ENCODE measurements around the gene CRYGB. TPM values are rescaled to one million over a fixed set of nuclear protein-coding genes. Genes with fewer than 3 reads are reported as not detected.
A peak's percentile ranks its signal among the peaks of the same experiment; 100 is the strongest.

CRYGB gene
- total and polyA plus RNA-seq, 2 of the 13 experiments (the other 11 are each of a cell fraction or from before 2014, with no cell fraction given): not detected

- TF ChIP-seq ZHX2 (IDR thresholded peaks at IDR 0.05; ENCODE audit: low read depth): no peak
- no peak for TF ChIP-seq ZHX2 (CRISPR knock-in tag; IDR thresholded peaks at IDR 0.05; ENCODE audit: borderline replicate concordance)
- peak; percentile 47; the same call in 1 of the 2 replicates for TF ChIP-seq TMF1 (CRISPR knock-in tag; IDR thresholded peaks at IDR 0.05; ENCODE audit: low read depth)
- TF ChIP-seq ZNF747 (CRISPR knock-in tag; IDR thresholded peaks at IDR 0.05; ENCODE audit: borderline replicate concordance): no peak
- TF ChIP-seq PATZ1 (CRISPR knock-in tag; IDR thresholded peaks at IDR 0.05): no peak
- no peak for TF ChIP-seq MATR3 (CRISPR knock-in tag; IDR thresholded peaks at IDR 0.05)
- no peak for TF ChIP-seq EEA1 (CRISPR knock-in tag; IDR thresholded peaks at IDR 0.05; ENCODE audit: borderline replicate concordance)
- TF ChIP-seq ZNF777 (CRISPR knock-in tag; IDR thresholded peaks at IDR 0.05): peak; percentile 43
- no peak for TF ChIP-seq ZNF790 (CRISPR knock-in tag; IDR thresholded peaks at IDR 0.05; ENCODE audit: borderline replicate concordance)
- TF ChIP-seq FOXA3 (CRISPR knock-in tag; IDR thresholded peaks at IDR 0.05): peak; percentile 50; the same call in 1 of the 2 replicates
- TF ChIP-seq ZMYM2 (CRISPR knock-in tag; IDR thresholded peaks at IDR 0.05): 0 out of 2 replicates have a peak, but pooled peaks have one; percentile 7
- TF ChIP-seq ZNF281 (CRISPR knock-in tag; IDR thresholded peaks at IDR 0.05; ENCODE audit: borderline replicate concordance): no peak; the same call in 1 of the 2 replicates
- TF ChIP-seq TCF7L2 (IDR thresholded peaks at IDR 0.05; ENCODE audit: low read depth, low read length): no peak
- TF ChIP-seq CBFB (CRISPR knock-in tag; IDR thresholded peaks at IDR 0.05): no peak
- TF ChIP-seq ZNF263 (CRISPR knock-in tag; IDR thresholded peaks at IDR 0.05): no peak; the same call in 1 of the 2 replicates
- no peak for TF ChIP-seq ZBTB46 (CRISPR knock-in tag; IDR thresholded peaks at IDR 0.05; ENCODE audit: borderline replicate concordance)
These were observed 15.9 kb downstream of the CRYGB start, which contains the start of gene CRYGC (continued) for GRCh38 chr2:208129744-208130711.

Measured in HepG2 (cell line).